Testis (tissue), 3 donors: ENCODE data around the gene ARHGDIG. TPM values are rescaled to one million over a fixed set of nuclear protein-coding genes. Genes with fewer than 3 reads are reported as not detected.
A peak's percentile ranks its signal among the peaks of the same experiment; 100 is the strongest.

Experiments used
- DNase-seq: peaks from one replicate; pipeline ENCODE4 v3.0.0-alpha.2; 2019
- H3K27ac ChIP-seq, 2 donors: fragments of 200-600 bp; sonication (generic); one replicate each; pipeline ENCODE4 v1.5.1; 2019
- H3K27me3 ChIP-seq: fragments of 200-600 bp; sonication (generic); one replicate; pipeline ENCODE4 v1.5.1; 2019
- H3K36me3 ChIP-seq: fragments of 200-600 bp; sonication (generic); one replicate; pipeline ENCODE4 v1.5.1; 2017; ENCODE audit warnings: low read depth; ENCODE audit errors: missing control alignments
- H3K4me1 ChIP-seq: fragments of 200-600 bp; sonication (generic); one replicate; pipeline ENCODE4 v1.5.1; 2019
- H3K4me3 ChIP-seq, 2 donors: fragments of 200-600 bp; sonication (generic); one replicate each; pipeline ENCODE4 v1.5.1; 2017 to 2019
- H3K9me3 ChIP-seq: fragments of 200-600 bp; sonication (generic); one replicate; pipeline ENCODE4 v1.5.1; 2017
- CTCF ChIP-seq, 3 experiments: fragments of 450-650 bp in 2 of 3; fragments of 200-600 bp in 1 of 3; sonication (generic) in 1 of 3; IDR thresholded peaks; one replicate each; pipeline ENCODE4 v1.5.1; 2016 to 2019; ENCODE audit warnings: antibody characterized with exemption in 3 of 3, mild to moderate bottlenecking in 2 of 3, moderate library complexity in 1 of 3
- POLR2A ChIP-seq: fragments of 450-650 bp; IDR thresholded peaks from one replicate; pipeline ENCODE4 v1.6.1; 2017; ENCODE audit warnings: antibody characterized with exemption, mild to moderate bottlenecking, moderate library complexity
- WGBS, 2 donors: methylation state at CpG; one replicate each; pipeline ENCODE4 v1.1.5; 2018; 5-methylcytosine and 5-hydroxymethylcytosine counted together
- intact Hi-C: fragments of 100-400 bp; cut with DNase I; formaldehyde crosslinking; loops from one replicate; pipeline ENCODE4 v1.15.1; 2023; ENCODE audit warnings: low total_unique reads
- polyA plus RNA-seq: library from polyadenylated mRNA; stranded (reverse); fragments of 350-450 nt; fragmentation: Illumina TruSeq; extraction: RNeasy Lipid Tissue Mini Kit (QIAGEN cat#74804); gene quantifications from one replicate; pipeline ENCODE4 v1.2.3, GENCODE V29; 2014; ENCODE audit warnings: low read depth, low replicate concordance; ENCODE audit not compliant: insufficient read depth
- total RNA-seq, 2 donors: library from RNA; depleted of rRNA; stranded (reverse); fragments of >200 nt; gene quantifications; one replicate each; pipeline ENCODE4 v1.2.3, GENCODE V29; 2016

ARHGDIG gene
- total and polyA plus RNA-seq, 3 donors from 2014 or later = 2.9 to 7.7 (median 6.6) TPM

- DNase-seq = no peak
- Histone ChIP-seq H3K27ac (no peak overlapping the region), H3K9me3 (no peaks in the 10 kb centered on the region), H3K27me3 (no peaks in the 10 kb centered on the region), H3K4me3 (peak overlapping the region in 1 of 2 donors; percentile 14), H3K4me1 (no peaks in the 10 kb centered on the region), H3K36me3 (no peaks in the 10 kb centered on the region)
- intact Hi-C loops = no loop called here
- 3% methylated on average over 37 of the region's 58 CpGs; no CpG with 5 or more reads in 1 of the 2 donors for WGBS, 2 donors
- TF ChIP-seq POLR2A (no peak), CTCF (IDR thresholded peaks at IDR 0.05) (no peak)
These were observed 5.2 kb upstream of the ARHGDIG start for GRCh38 chr16:275041-275641.

GRCh38 chr16:275786-276232, 4.6 kb upstream of the ARHGDIG start, which contains the start of gene RGS11:
Gene RGS11 (minus strand): TSS chr16:275944. CDS start chr16:275911, 33 bp downstream.
- intact Hi-C loops = no loop called here
- TF ChIP-seq POLR2A (no peak), CTCF (IDR thresholded peaks at IDR 0.05) (no peak)
- no peak for DNase-seq
- Histone ChIP-seq H3K4me3 (peak within 1 kb of the TSS in 1 of 2 donors; percentile 14), H3K27me3 (no peaks in the 10 kb centered on the region), H3K4me1 (no peaks in the 10 kb centered on the region), H3K36me3 (no peaks in the 10 kb centered on the region), H3K9me3 (no peaks in the 10 kb centered on the region), H3K27ac (no peak within 1 kb of the TSS)
- 3% methylated on average over 54 of the region's 56 CpGs; no CpG with 5 or more reads in 1 of the 2 donors for WGBS, 2 donors

- no peaks in the 10 kb centered on the region for H3K36me3 ChIP-seq
- no peak overlapping the region for H3K4me3 ChIP-seq
- no peaks in the 10 kb centered on the region for H3K4me1 ChIP-seq
- TF ChIP-seq POLR2A (no peak), CTCF (IDR thresholded peaks at IDR 0.05) (no peak)
- WGBS, 2 donors = 75 to 82% methylated on average over 14 to 20 of the region's 20 CpGs
- no peak for DNase-seq
- intact Hi-C loops = no loop called here
- no peak overlapping the region for H3K27ac ChIP-seq
- no peaks in the 10 kb centered on the region for H3K9me3 ChIP-seq
- no peaks in the 10 kb centered on the region for H3K27me3 ChIP-seq
These were observed 3.8 kb upstream of the ARHGDIG start for GRCh38 chr16:276426-277077.

- Histone ChIP-seq H3K9me3 (no peaks in the 10 kb centered on the region), H3K27me3 (no peaks in the 10 kb centered on the region), H3K4me3 (no peak overlapping the region), H3K27ac (no peak overlapping the region), H3K4me1 (no peaks in the 10 kb centered on the region), H3K36me3 (no peaks in the 10 kb centered on the region)
- TF ChIP-seq POLR2A (no peak), CTCF (IDR thresholded peaks at IDR 0.05) (no peak)
- WGBS, 2 donors = 60 to 61% methylated on average over 6 of the region's 6 CpGs
- intact Hi-C loops = no loop called here
- DNase-seq = no peak
These were observed 1.5 kb upstream of the ARHGDIG start for GRCh38 chr16:278863-279366.
